ENCODE results near the gene CHPF.

CHPF gene

GRCh38 chr2:219552382-219553167, 9.0 kb upstream of the CHPF start:
- H3K36me3 ChIP-seq (ENCODE audit: control insufficient read depth in 2 of 2, insufficient read depth in 1 of 2, low read length in 2 of 2): peaks cover 0 to 19% of the 10 kb centered on the region in 2 experiments; a peak in 1 of 3 replicates
- H3K4me3 ChIP-seq (ENCODE audit: low read depth, low read length): peak overlapping the region; percentile 61
- ChIA-PET CTCF (interaction anchor here (0.6 to 2.8 kb wide), 6 partner anchors 8 to 164 kb away, joined by 3 to 20 read pairs (median 5); partner anchors contain the start of genes INHA and OBSL1), POLR2A (interaction anchor here (0.9 to 3.4 kb wide), 7 partner anchors 9 to 54 kb away, joined by 3 to 25 read pairs (median 6); partner anchors contain the start of genes CHPF, GMPPA, OBSL1 and STK11IP)
- peaks cover 3% of the 10 kb centered on the region; the same call in 1 of the 2 replicates for H3K4me1 ChIP-seq (ENCODE audit: control insufficient read depth, insufficient read depth, low read length)
- no peaks in the 10 kb centered on the region for H3K9me3 ChIP-seq (ENCODE audit: control insufficient read depth, insufficient read depth, low read depth, low read length)
- no peak overlapping the region; the same call in 1 of the 2 replicates for H3K27ac ChIP-seq (ENCODE audit: extremely low read depth, low read depth, low read length)
- TF ChIP-seq, protein P1, sequence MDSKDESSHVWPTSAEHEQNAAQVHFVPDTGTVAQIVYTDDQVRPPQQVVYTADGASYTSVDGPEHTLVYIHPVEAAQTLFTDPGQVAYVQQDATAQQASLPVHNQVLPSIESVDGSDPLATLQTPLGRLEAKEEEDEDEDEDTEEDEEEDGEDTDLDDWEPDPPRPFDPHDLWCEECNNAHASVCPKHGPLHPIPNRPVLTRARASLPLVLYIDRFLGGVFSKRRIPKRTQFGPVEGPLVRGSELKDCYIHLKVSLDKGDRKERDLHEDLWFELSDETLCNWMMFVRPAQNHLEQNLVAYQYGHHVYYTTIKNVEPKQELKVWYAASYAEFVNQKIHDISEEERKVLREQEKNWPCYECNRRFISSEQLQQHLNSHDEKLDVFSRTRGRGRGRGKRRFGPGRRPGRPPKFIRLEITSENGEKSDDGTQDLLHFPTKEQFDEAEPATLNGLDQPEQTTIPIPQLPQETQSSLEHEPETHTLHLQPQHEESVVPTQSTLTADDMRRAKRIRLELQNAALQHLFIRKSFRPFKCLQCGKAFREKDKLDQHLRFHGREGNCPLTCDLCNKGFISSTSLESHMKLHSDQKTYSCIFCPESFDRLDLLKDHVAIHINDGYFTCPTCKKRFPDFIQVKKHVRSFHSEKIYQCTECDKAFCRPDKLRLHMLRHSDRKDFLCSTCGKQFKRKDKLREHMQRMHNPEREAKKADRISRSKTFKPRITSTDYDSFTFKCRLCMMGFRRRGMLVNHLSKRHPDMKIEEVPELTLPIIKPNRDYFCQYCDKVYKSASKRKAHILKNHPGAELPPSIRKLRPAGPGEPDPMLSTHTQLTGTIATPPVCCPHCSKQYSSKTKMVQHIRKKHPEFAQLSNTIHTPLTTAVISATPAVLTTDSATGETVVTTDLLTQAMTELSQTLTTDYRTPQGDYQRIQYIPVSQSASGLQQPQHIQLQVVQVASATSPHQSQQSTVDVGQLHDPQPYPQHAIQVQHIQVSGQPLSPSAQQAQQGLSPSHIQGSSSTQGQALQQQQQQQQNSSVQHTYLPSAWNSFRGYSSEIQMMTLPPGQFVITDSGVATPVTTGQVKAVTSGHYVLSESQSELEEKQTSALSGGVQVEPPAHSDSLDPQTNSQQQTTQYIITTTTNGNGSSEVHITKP (tag by site-specific recombination; IDR thresholded peaks at IDR 0.05): 0 out of 2 replicates have a peak, but pooled peaks have one; percentile 14
- peak; percentile 64 for TF ChIP-seq ZBTB8A (tag by site-specific recombination; IDR thresholded peaks at IDR 0.05)
- 0 out of 2 replicates have a peak, but pooled peaks have one; percentile 15 for TF ChIP-seq ZNF501 (tag by site-specific recombination; IDR thresholded peaks at IDR 0.05)
- TF ChIP-seq SP3 (tag by site-specific recombination; IDR thresholded peaks at IDR 0.05): peak; percentile 99
- TF ChIP-seq ZNF544 (tag by site-specific recombination; IDR thresholded peaks at IDR 0.05): no peak
- no peak for TF ChIP-seq ZNF24 (tag by site-specific recombination; IDR thresholded peaks at IDR 0.05)
- TF ChIP-seq ZFHX2 (tag by site-specific recombination; conservative IDR thresholded peaks at IDR 0.05): 0 out of 2 replicates have a peak, but pooled peaks have one; percentile 5
- TF ChIP-seq SP7 (tag by site-specific recombination; IDR thresholded peaks at IDR 0.05): peak; percentile 48; the same call in 1 of the 2 replicates
- no peak for TF ChIP-seq ZNF701 (tag by site-specific recombination; IDR thresholded peaks at IDR 0.05)
- peak; percentile 100 for TF ChIP-seq KLF9 (tag by site-specific recombination; IDR thresholded peaks at IDR 0.05; ENCODE audit: low read depth)
- TF ChIP-seq KLF10 (tag by site-specific recombination; IDR thresholded peaks at IDR 0.05): peak; percentile 99
- peak; percentile 47; the same call in 1 of the 2 replicates for TF ChIP-seq ZNF335 (tag by site-specific recombination; conservative IDR thresholded peaks at IDR 0.05)
- TF ChIP-seq, protein P2, sequence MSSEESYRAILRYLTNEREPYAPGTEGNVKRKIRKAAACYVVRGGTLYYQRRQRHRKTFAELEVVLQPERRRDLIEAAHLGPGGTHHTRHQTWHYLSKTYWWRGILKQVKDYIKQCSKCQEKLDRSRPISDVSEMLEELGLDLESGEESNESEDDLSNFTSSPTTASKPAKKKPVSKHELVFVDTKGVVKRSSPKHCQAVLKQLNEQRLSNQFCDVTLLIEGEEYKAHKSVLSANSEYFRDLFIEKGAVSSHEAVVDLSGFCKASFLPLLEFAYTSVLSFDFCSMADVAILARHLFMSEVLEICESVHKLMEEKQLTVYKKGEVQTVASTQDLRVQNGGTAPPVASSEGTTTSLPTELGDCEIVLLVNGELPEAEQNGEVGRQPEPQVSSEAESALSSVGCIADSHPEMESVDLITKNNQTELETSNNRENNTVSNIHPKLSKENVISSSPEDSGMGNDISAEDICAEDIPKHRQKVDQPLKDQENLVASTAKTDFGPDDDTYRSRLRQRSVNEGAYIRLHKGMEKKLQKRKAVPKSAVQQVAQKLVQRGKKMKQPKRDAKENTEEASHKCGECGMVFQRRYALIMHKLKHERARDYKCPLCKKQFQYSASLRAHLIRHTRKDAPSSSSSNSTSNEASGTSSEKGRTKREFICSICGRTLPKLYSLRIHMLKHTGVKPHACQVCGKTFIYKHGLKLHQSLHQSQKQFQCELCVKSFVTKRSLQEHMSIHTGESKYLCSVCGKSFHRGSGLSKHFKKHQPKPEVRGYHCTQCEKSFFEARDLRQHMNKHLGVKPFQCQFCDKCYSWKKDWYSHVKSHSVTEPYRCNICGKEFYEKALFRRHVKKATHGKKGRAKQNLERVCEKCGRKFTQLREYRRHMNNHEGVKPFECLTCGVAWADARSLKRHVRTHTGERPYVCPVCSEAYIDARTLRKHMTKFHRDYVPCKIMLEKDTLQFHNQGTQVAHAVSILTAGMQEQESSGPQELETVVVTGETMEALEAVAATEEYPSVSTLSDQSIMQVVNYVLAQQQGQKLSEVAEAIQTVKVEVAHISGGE (tag by site-specific recombination; conservative IDR thresholded peaks at IDR 0.05; ENCODE audit: low read depth): 0 out of 2 replicates have a peak, but pooled peaks have one; percentile 1
- peak; percentile 81 for TF ChIP-seq SP2 (tag by site-specific recombination; IDR thresholded peaks at IDR 0.05)
- peak; percentile 78 for TF ChIP-seq ZBTB26 (tag by site-specific recombination; optimal IDR thresholded peaks at IDR 0.05)
- no peak for TF ChIP-seq ZNF449 (tag by site-specific recombination; IDR thresholded peaks at IDR 0.05)
- TF ChIP-seq KLF8 (tag by site-specific recombination; IDR thresholded peaks at IDR 0.05): peak; percentile 96
- 0 out of 2 replicates have a peak, but pooled peaks have one; percentile 70 for TF ChIP-seq HOXC10 (CRISPR knock-in tag; IDR thresholded peaks at IDR 0.05)
- TF ChIP-seq ZNF426 (tag by site-specific recombination; IDR thresholded peaks at IDR 0.05): no peak
- TF ChIP-seq ZNF416 (tag by site-specific recombination; IDR thresholded peaks at IDR 0.05): no peak
- TF ChIP-seq ZNF600 (tag by site-specific recombination; IDR thresholded peaks at IDR 0.05): 0 out of 2 replicates have a peak, but pooled peaks have one; percentile 2
- TF ChIP-seq ZNF155 (tag by site-specific recombination; IDR thresholded peaks at IDR 0.05): no peak
- peak; percentile 90 for TF ChIP-seq KLF16 (tag by site-specific recombination; IDR thresholded peaks at IDR 0.05)
- TF ChIP-seq ZEB2 (tag by site-specific recombination; IDR thresholded peaks at IDR 0.05): 0 out of 2 replicates have a peak, but pooled peaks have one; percentile 31
- TF ChIP-seq ZNF10 (tag by site-specific recombination; IDR thresholded peaks at IDR 0.05): peak; percentile 85
- peak; percentile 97 for TF ChIP-seq KLF1 (tag by site-specific recombination; IDR thresholded peaks at IDR 0.05)
- no peak for TF ChIP-seq ZNF792 (tag by site-specific recombination; IDR thresholded peaks at IDR 0.05)

All from HEK293 (cell line).